CD4-positive, alpha-beta memory T cell (primary cell): ENCODE data around the gene ZNF341. TPM values are rescaled to one million over a fixed set of nuclear protein-coding genes. Genes with fewer than 3 reads are reported as not detected.
"Not testable (repeated sequence)": the region's sequence is repeated elsewhere in the genome, so short reads cannot be mapped to it uniquely, and the experiment has no call there.

Experiments
- CTCF ChIA-PET: fragments of 350-600 bp; sonication (Branson Sonifier 250); formaldehyde crosslinking; loops from one replicate; lab custom pipeline; 2021; ENCODE audit warnings: inconsistent platforms; ENCODE audit not compliant: partially characterized antibody; lab: Charles Lee
- POLR2A ChIA-PET: fragments of 350-600 bp; sonication (Branson Sonifier 250); formaldehyde crosslinking; loops from one replicate; lab custom pipeline; 2021; ENCODE audit not compliant: partially characterized antibody; lab: Charles Lee
- DNase-seq, 5 donors: peaks; one replicate each; pipeline versions ENCODE4 v3.0.0 to v3.0.0-alpha.2; 2020 to 2022; ENCODE audit warnings: mixed read lengths in 1 of 5
- H3K27ac ChIP-seq: one replicate; pipeline ENCODE4 v1.7.0; 2013; ENCODE audit warnings: low read depth, low read length
- H3K27me3 ChIP-seq: 2 replicates; pipeline ENCODE4 v1.7.0; 2013; ENCODE audit warnings: mild to moderate bottlenecking, low read length, moderate library complexity; ENCODE audit not compliant: insufficient read depth
- H3K36me3 ChIP-seq: 2 replicates; pipeline ENCODE4 v1.7.0; 2013; ENCODE audit warnings: mild to moderate bottlenecking, low read length, moderate library complexity; ENCODE audit not compliant: insufficient read depth
- H3K4me1 ChIP-seq: 2 replicates; pipeline ENCODE4 v1.7.0; 2013; ENCODE audit warnings: mild to moderate bottlenecking, low read length, moderate library complexity; ENCODE audit not compliant: insufficient read depth
- H3K4me3 ChIP-seq, 2 donors: one replicate each; pipeline ENCODE4 v1.7.0; 2013; ENCODE audit warnings: low read length in 2 of 2, mild to moderate bottlenecking in 1 of 2
- H3K9me3 ChIP-seq, 2 donors: one replicate each; pipeline ENCODE4 v1.7.0; 2013; ENCODE audit warnings: low read length in 2 of 2, control low read depth in 1 of 2; ENCODE audit not compliant: control insufficient read depth in 1 of 2
- H3K27ac Mint-ChIP-seq, 7 donors: one replicate each; pipeline ENCODE4 v1.8.0; 2020 to 2021; ENCODE audit warnings: mixed read lengths in 7 of 7, mild to moderate bottlenecking in 6 of 7, inconsistent platforms in 3 of 7, moderate library complexity in 3 of 7
- H3K27me3 Mint-ChIP-seq, 2 donors: one replicate each; pipeline ENCODE4 v1.8.0; 2020 to 2021; ENCODE audit warnings: mixed read lengths in 2 of 2
- H3K36me3 Mint-ChIP-seq, 2 donors: one replicate each; pipeline ENCODE4 v1.8.0; 2020 to 2021; ENCODE audit warnings: mixed read lengths in 2 of 2, inconsistent platforms in 1 of 2, mild to moderate bottlenecking in 1 of 2
- H3K4me1 Mint-ChIP-seq, 4 donors: one replicate each; pipeline ENCODE4 v1.8.0; 2020 to 2021; ENCODE audit warnings: mixed read lengths in 4 of 4, mild to moderate bottlenecking in 1 of 4
- H3K4me3 Mint-ChIP-seq, 8 donors: one replicate each; pipeline ENCODE4 v1.8.0; 2020 to 2021; ENCODE audit warnings: mixed read lengths in 8 of 8, mild to moderate bottlenecking in 7 of 8, moderate library complexity in 6 of 8, inconsistent platforms in 3 of 8
- H3K9me3 Mint-ChIP-seq, 8 donors: one replicate each; pipeline ENCODE4 v1.8.0; 2020 to 2021; ENCODE audit warnings: mixed read lengths in 8 of 8, mild to moderate bottlenecking in 5 of 8, inconsistent platforms in 3 of 8, moderate library complexity in 1 of 8
- intact Hi-C: fragments of 100-400 bp; cut with micrococcal nuclease; formaldehyde crosslinking; loops from one replicate; pipeline ENCODE4 v1.15.1; 2023
- polyA plus RNA-seq, 2 donors: library from polyadenylated mRNA; unstranded; fragments of 300-500 nt; fragmentation: Illumina TruSeq; gene quantifications; one replicate each; pipeline ENCODE4 v1.2.3, GENCODE V29; 2021
- total RNA-seq, 2 experiments: library from RNA; stranded (reverse); gene quantifications; one replicate each; pipeline ENCODE4 v1.2.3, GENCODE V29; 2021

The ZNF341 gene
- total and polyA plus RNA-seq, 4 experiments from 2014 or later = 1.5 to 5.0 (median 3.6) TPM

DNA sequence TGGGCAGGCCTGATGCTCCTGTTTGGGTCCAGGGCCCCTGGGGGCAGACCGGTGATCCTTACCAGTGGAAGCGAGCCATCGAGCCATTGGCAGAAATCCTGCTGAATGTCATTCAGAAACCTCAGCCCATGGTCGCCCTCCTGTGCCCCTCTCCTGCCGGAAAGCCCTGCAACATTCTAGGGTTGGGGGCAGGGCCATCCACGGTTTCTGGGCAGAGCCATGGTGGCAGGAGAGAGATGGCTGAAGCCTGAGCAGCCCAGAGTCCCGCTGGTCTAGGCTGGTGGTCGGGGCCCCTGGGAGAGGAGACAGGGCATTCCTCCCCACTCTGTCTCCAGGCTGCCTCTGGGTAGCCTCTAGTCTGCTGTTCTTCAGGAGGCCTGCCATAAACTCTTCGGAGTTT is 59.7 kb downstream of the ZNF341 start:
- Mint-ChIP-seq H3K27me3 (no peaks in the 10 kb centered on the region), H3K4me1 (peaks cover 8 to 16% (median 13%) of the 10 kb centered on the region in 4 donors), H3K4me3 (no peak overlapping the region), H3K9me3 (no peaks in the 10 kb centered on the region), H3K36me3 (peaks cover 8 to 21% of the 10 kb centered on the region in 2 donors), H3K27ac (no peak overlapping the region)
- Histone ChIP-seq H3K4me1 (peaks cover 12% of the 10 kb centered on the region), H3K4me3 (no peak overlapping the region), H3K36me3 (peaks cover 3% of the 10 kb centered on the region), H3K9me3 (no peaks in the 10 kb centered on the region), H3K27ac (no peak overlapping the region), H3K27me3 (no peaks in the 10 kb centered on the region)
- DNase-seq = no peak
- POLR2A ChIA-PET = interaction anchor here (1.2 kb wide), 1 partner anchor 20 kb away, joined by 5 read pairs; the partner anchor contains the start of gene CHMP4B
- intact Hi-C loops = loop anchor here (5.0 kb wide), 1 partner anchor 276 kb away; no protein-coding TSS in a partner anchor
- CTCF ChIA-PET = interaction anchor here (0.6 to 8.3 kb wide), 18 partner anchors 9 to 338 kb away, joined by 3 to 80 read pairs (median 4); no protein-coding TSS in a partner anchor

DNA sequence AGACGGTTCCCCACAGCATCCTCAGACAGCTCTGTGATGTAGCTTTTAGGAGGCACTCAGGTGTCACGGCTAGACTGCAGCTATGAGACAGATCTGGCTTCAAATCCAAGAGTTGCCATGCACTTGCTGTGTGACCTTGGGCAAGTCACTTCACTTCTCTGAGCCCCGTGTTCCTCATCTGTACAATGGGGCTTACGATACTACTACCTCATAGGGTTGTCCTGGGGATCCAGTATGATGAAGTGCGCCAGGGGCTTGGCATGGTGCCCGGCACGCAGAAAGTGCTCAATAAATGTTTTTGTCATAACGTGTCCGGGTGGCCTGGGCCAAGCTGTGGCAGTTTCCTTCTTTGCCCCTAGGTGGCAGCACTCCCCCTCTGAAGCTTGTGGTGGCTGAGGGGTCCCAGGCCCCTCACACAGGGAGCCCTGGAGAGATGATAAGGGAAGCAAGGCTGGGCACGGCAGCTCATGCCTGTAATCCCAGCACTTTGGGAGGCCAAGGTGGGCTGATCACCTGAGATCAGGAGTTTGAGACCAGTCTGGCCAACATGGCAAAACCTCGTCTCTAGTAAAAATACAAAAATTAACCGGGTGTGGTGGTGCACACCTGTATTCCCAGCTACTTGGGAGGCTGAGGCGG is 60.3 kb downstream of the ZNF341 start:
- peaks cover 9% of the 10 kb centered on the region for H3K4me1 ChIP-seq
- no peak overlapping the region for H3K4me3 ChIP-seq
- Mint-ChIP-seq H3K27ac (no peak overlapping the region), H3K4me1 (peaks cover 6 to 14% (median 10%) of the 10 kb centered on the region in 4 donors), H3K36me3 (peaks cover 8 to 21% of the 10 kb centered on the region in 2 donors), H3K9me3 (no peaks in the 10 kb centered on the region), H3K4me3 (no peak overlapping the region), H3K27me3 (no peaks in the 10 kb centered on the region)
- peak; percentile 20 to 48 (median 32) for DNase-seq
- no peaks in the 10 kb centered on the region for H3K27me3 ChIP-seq
- no peak overlapping the region for H3K27ac ChIP-seq
- intact Hi-C loops = loop anchor here (1.0 to 5.0 kb wide), 2 partner anchors 275 to 337 kb away; no protein-coding TSS in a partner anchor
- ChIA-PET POLR2A (interaction anchor here (1.2 kb wide), 1 partner anchor 19 kb away, joined by 5 read pairs; the partner anchor contains the start of gene CHMP4B), CTCF (interaction anchor here (0.6 to 8.3 kb wide), 21 partner anchors 9 to 338 kb away, joined by 3 to 80 read pairs (median 4); no protein-coding TSS in a partner anchor)
- peaks cover 3% of the 10 kb centered on the region for H3K36me3 ChIP-seq
- no peaks in the 10 kb centered on the region for H3K9me3 ChIP-seq

DNA sequence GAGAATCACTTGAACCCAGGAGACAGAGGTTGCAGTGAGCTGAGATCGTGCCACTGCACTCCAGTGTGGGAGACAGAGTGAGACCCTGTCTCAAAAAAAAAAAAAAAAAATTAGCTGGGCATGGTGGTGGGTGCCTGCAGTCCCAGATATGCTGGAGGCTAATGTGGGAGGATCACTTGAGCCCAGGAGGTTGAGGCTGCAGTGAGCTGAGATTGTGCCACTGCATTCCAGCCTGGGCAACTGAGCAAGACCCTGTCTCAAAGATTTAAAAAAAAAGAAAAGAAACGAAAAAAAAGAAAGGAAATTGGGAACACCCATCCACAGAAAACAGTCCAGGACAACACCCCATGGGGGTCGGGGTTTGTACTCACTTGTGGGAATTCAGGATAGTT is 60.8 kb downstream of the ZNF341 start:
- not testable (repeated sequence) for H3K27ac Mint-ChIP-seq, H3K9me3 Mint-ChIP-seq, H3K4me3 ChIP-seq, H3K9me3 ChIP-seq, H3K4me3 Mint-ChIP-seq, H3K27me3 ChIP-seq, DNase-seq, H3K27ac ChIP-seq, H3K27me3 Mint-ChIP-seq, H3K4me1 ChIP-seq, H3K4me1 Mint-ChIP-seq, H3K36me3 ChIP-seq
- intact Hi-C loops = loop anchor here (1.0 to 5.0 kb wide), 2 partner anchors 275 to 337 kb away; no protein-coding TSS in a partner anchor
- ChIA-PET POLR2A (interaction anchor here (1.2 kb wide), 1 partner anchor 19 kb away, joined by 5 read pairs; the partner anchor contains the start of gene CHMP4B), CTCF (interaction anchor here (0.8 to 8.3 kb wide), 17 partner anchors 9 to 337 kb away, joined by 3 to 80 read pairs (median 5); no protein-coding TSS in a partner anchor)
- H3K36me3 Mint-ChIP-seq = peaks cover 8 to 21% of the 10 kb centered on the region in 2 donors

DNA sequence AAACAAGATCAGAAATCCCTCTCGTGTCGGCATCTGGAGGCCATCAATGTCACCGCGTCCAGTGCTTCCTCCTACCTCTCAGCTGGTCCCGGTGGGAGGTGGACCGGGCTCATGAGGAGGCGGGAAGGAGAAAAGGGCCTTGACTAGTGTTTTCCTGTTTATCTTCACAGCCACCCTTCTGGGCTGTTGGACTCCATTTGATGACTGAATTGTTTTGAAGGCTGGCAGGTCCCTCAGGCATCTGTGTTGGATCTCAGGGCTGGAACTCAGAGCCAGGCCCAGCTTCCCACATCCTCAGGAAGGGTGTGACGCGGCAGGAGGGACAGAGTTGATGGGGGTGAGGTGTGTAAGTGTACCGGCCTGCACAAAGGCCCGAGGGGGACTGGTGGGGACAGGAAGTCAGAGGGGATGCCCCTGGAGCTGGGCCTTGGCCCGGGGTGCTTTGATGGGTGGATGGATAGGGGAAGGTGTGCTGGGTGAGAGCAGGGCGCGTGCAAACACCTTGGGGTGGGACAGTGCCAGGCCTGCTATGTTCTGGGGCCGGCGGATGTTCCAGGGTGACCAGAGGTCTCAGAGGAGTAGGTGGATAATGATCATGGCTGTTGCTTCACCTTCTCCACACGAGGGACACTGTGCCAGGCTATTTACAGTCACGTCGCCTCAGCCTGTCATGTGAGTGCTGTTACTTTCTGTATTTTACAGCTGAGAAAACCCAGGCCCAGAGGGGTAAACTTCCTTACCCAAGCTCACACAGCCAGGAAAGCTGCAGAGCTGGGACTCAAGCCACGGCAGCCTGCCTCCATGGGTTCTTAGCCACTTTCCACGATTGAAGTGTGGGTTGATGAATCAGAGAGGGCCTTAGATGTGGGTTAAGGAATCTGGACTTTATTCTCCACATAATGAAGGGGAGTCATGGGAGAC is 61.5 kb downstream of the ZNF341 start:
- POLR2A ChIA-PET = interaction anchor here (1.2 kb wide), 1 partner anchor 18 kb away, joined by 5 read pairs; the partner anchor contains the start of gene CHMP4B

DNA sequence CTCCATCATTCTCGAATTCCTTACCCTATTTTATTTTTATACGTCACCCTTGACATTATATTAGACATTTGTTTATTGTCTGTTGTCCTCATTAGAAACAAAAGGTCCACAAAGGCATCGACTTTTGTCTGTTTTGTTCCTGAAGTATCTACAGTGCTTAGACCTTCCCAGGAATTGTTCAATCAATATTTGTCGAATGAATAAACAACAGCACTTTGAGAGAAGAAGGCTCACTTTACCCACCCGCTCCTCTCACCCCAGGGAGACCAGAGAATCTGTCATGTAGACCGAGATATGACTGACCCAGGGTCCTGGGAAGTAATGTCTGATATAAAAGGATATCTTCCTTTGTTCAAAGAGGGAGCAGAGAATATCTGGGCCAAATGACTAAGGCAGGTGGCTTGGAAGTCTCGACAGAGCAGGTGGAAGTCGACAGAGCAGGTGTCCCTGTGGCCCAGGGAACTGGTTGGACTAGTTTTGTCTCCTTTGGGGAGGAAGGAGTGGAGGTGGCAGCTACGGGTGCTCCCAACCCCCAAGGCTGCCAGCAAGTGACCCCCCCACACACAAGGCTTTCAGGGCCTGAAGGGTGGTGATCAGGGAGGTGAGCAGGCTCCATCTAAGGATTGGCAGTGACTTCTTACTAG is 64.6 kb downstream of the ZNF341 start:
- Histone ChIP-seq H3K4me1 (no peaks in the 10 kb centered on the region), H3K36me3 (peaks cover 3% of the 10 kb centered on the region), H3K4me3 (no peak overlapping the region), H3K9me3 (no peaks in the 10 kb centered on the region), H3K27me3 (no peaks in the 10 kb centered on the region), H3K27ac (no peak overlapping the region)
- Mint-ChIP-seq H3K4me3 (no peak overlapping the region), H3K9me3 (peaks cover 0 to 2% (median 0%) of the 10 kb centered on the region in 8 donors), H3K27ac (peak overlapping the region in 2 of 7 donors; percentile 13 to 63), H3K27me3 (no peaks in the 10 kb centered on the region), H3K36me3 (peaks cover 0 to 3% of the 10 kb centered on the region in 2 donors), H3K4me1 (peaks cover 0 to 4% (median under 1%) of the 10 kb centered on the region in 4 donors)
- intact Hi-C loops = no loop called here
- no peak for DNase-seq
- POLR2A ChIA-PET = no interaction called here
- CTCF ChIA-PET = interaction anchor here (0.7 to 8.3 kb wide), 2 partner anchors 118 to 236 kb away, joined by 3 to 80 read pairs; no protein-coding TSS in a partner anchor

More for the DNA sequence above, 61.5 kb downstream of the ZNF341 start:
- intact Hi-C loops = loop anchor here (5.0 kb wide), 1 partner anchor 274 kb away; no protein-coding TSS in a partner anchor
- DNase-seq = no peak
- Histone ChIP-seq H3K27ac (no peak overlapping the region), H3K4me3 (no peak overlapping the region), H3K9me3 (no peaks in the 10 kb centered on the region), H3K36me3 (peaks cover 3% of the 10 kb centered on the region), H3K4me1 (no peaks in the 10 kb centered on the region), H3K27me3 (no peaks in the 10 kb centered on the region)
- H3K36me3 Mint-ChIP-seq = peaks cover 8 to 21% of the 10 kb centered on the region in 2 donors
- no peak overlapping the region for H3K4me3 Mint-ChIP-seq
- H3K27me3 Mint-ChIP-seq = no peaks in the 10 kb centered on the region
- CTCF ChIA-PET = interaction anchor here (0.8 to 8.3 kb wide), 18 partner anchors 8 to 337 kb away, joined by 3 to 80 read pairs (median 4); no protein-coding TSS in a partner anchor
- peak overlapping the region in 2 of 7 donors; percentile 17 to 86 for H3K27ac Mint-ChIP-seq
- peaks cover 2 to 4% (median 4%) of the 10 kb centered on the region in 4 donors for H3K4me1 Mint-ChIP-seq
- H3K9me3 Mint-ChIP-seq = no peaks in the 10 kb centered on the region

DNA sequence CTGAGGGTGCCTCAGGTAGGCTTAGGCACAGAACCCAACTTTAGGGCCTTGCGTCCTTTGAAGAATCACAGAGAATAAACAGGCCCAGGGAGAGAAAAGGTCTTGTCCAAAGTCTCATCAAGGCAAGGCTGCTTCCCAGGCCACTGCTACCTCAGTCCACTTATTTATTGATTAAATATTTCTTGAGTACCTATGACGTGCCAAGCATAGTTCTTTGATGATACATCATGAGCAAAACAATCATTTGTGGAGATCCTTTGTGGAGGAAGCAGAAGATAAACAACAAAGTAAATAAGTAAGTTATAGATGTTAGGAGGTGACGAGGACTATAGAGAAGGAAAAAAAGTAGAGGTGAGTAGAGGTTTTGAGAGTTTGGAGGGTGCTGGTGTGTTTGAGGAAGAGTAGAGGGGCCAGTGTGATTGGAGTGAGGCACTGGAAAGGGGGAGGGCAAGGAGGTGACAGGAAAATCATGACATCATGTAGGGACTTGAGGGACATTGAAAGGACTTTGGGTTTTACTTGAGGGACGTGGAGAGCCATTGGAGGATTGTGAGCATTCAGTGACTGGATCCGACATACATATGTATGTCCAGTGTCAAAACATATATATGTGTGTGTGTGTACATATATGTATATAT is 65.2 kb downstream of the ZNF341 start:
- peak overlapping the region in 2 of 7 donors; percentile 19 to 57 for H3K27ac Mint-ChIP-seq
- peaks cover 0 to 2% (median 0%) of the 10 kb centered on the region in 8 donors for H3K9me3 Mint-ChIP-seq
- CTCF ChIA-PET = interaction anchor here (0.7 to 8.3 kb wide), 2 partner anchors 117 to 235 kb away, joined by 3 to 80 read pairs; no protein-coding TSS in a partner anchor

More for the DNA sequence above, 65.2 kb downstream of the ZNF341 start:
- no peaks in the 10 kb centered on the region for H3K4me1 ChIP-seq
- H3K27me3 Mint-ChIP-seq = no peaks in the 10 kb centered on the region
- no peak overlapping the region for H3K4me3 Mint-ChIP-seq
- H3K36me3 ChIP-seq = no peaks in the 10 kb centered on the region
- peaks cover 0 to 4% (median under 1%) of the 10 kb centered on the region in 4 donors for H3K4me1 Mint-ChIP-seq
- no peak overlapping the region for H3K27ac ChIP-seq
- POLR2A ChIA-PET = no interaction called here
- no peak overlapping the region for H3K4me3 ChIP-seq
- intact Hi-C loops = no loop called here
- H3K36me3 Mint-ChIP-seq = peaks cover 0 to 2% of the 10 kb centered on the region in 2 donors
- H3K27me3 ChIP-seq = no peaks in the 10 kb centered on the region
- DNase-seq = no peak
- H3K9me3 ChIP-seq = no peaks in the 10 kb centered on the region
